B cell (primary cell): ENCODE results near the gene OR14I1. TPM values are rescaled to one million over a fixed set of nuclear protein-coding genes. Genes with fewer than 3 reads are reported as not detected.

Experiments used
- ATAC-seq: fragments of 200-7000 bp; cut with Tn5 transposase; one replicate; pipeline ENCODE4 v1.10.0; 2021; ENCODE audit warnings: low read depth, mild to moderate bottlenecking, moderate number of reproducible peaks, moderate library complexity
- CTCF ChIA-PET: fragments of 350-600 bp; sonication (Branson Sonifier 250); formaldehyde crosslinking; loops from one replicate; lab custom pipeline; 2021; ENCODE audit warnings: antibody characterized with exemption, inconsistent platforms; lab: Charles Lee
- POLR2A ChIA-PET: fragments of 350-600 bp; sonication (Branson Sonifier 250); formaldehyde crosslinking; loops from one replicate; lab custom pipeline; 2021; ENCODE audit warnings: antibody characterized with exemption; lab: Charles Lee
- DNase-seq: peaks from one replicate; pipeline ENCODE4 v3.0.0; 2013
- H2AFZ ChIP-seq: 2 replicates; pipeline ENCODE4 v1.6.1; 2012; ENCODE audit warnings: mild to moderate bottlenecking, low read depth, low read length; ENCODE audit not compliant: insufficient read depth, poor library complexity, severe bottlenecking
- H3K27ac ChIP-seq, 2 donors: 1 replicate in 1 of 2; 2 replicates in 1 of 2; pipeline ENCODE4 v1.5.1; 2012 to 2013; ENCODE audit warnings: low read length in 2 of 2, mild to moderate bottlenecking in 2 of 2, moderate library complexity in 1 of 2
- H3K27me3 ChIP-seq, 4 experiments: fragments of 200-600 bp in 1 of 4; sonication (generic) in 1 of 4; replicated peaks in 1 of 4; 1 replicate in 2 of 4; 2 replicates in 2 of 4; pipeline versions ENCODE4 v1.6.1 to v1.7.0; 2013 to 2016; ENCODE audit warnings: low read length in 3 of 4, mild to moderate bottlenecking in 2 of 4, mixed read lengths in 1 of 4, moderate library complexity in 1 of 4; ENCODE audit not compliant: insufficient read depth in 4 of 4, control insufficient read depth in 3 of 4; ENCODE audit errors: control extremely low read depth in 1 of 4
- H3K36me3 ChIP-seq, 2 experiments: replicated peaks in 1 of 2; 1 replicate in 1 of 2; 2 replicates in 1 of 2; pipeline versions ENCODE4 v1.6.1 to v1.7.1; 2013; ENCODE audit warnings: low read length in 1 of 2; ENCODE audit not compliant: insufficient read depth in 2 of 2, control insufficient read depth in 1 of 2; ENCODE audit errors: control extremely low read depth in 1 of 2, extremely low read depth in 1 of 2
- H3K4me1 ChIP-seq, 2 donors: fragments of 200-600 bp in 1 of 2; sonication (generic) in 1 of 2; 1 replicate in 1 of 2; 2 replicates in 1 of 2; pipeline versions ENCODE4 v1.5.1 to v1.6.1; 2013 to 2017; ENCODE audit warnings: low read length in 2 of 2; ENCODE audit not compliant: control insufficient read depth in 2 of 2, insufficient read depth in 2 of 2
- H3K4me2 ChIP-seq: replicated peaks from 2 replicates; pipeline ENCODE3; 2012; ENCODE audit warnings: mild to moderate bottlenecking, low read depth, low read length; ENCODE audit not compliant: poor library complexity, severe bottlenecking
- H3K4me3 ChIP-seq, 5 experiments: fragments of 200-600 bp in 1 of 5; sonication (generic) in 1 of 5; 1 replicate in 3 of 5; 2 replicates in 2 of 5; pipeline versions ENCODE4 v1.5.1 to v1.7.0; 2011 to 2016; ENCODE audit warnings: low read length in 4 of 5, mild to moderate bottlenecking in 4 of 5, low read depth in 2 of 5, control low read depth in 1 of 5, moderate library complexity in 1 of 5; ENCODE audit not compliant: insufficient read depth in 1 of 5; ENCODE audit errors: control extremely low read depth in 1 of 5, extremely low read depth in 1 of 5
- H3K79me2 ChIP-seq: fragments of 200-600 bp; sonication (generic); one replicate; pipeline ENCODE4 v1.6.0; 2016; ENCODE audit warnings: low read length; ENCODE audit not compliant: control insufficient read depth, insufficient read depth
- H3K9ac ChIP-seq: fragments of 200-600 bp; sonication (generic); 2 replicates; pipeline ENCODE4 v1.6.1; 2017; ENCODE audit warnings: mild to moderate bottlenecking, low read length, moderate library complexity
- H3K9me3 ChIP-seq, 3 donors: one replicate each; pipeline versions ENCODE4 v1.6.1 to v1.7.1; 2013; ENCODE audit warnings: low read length in 2 of 3; ENCODE audit not compliant: control insufficient read depth in 2 of 3, insufficient read depth in 1 of 3; ENCODE audit errors: control extremely low read depth in 1 of 3
- H4K20me1 ChIP-seq: 2 replicates; pipeline ENCODE4 v1.6.0; 2012; ENCODE audit warnings: mild to moderate bottlenecking, low read length; ENCODE audit not compliant: insufficient read depth, control insufficient read depth, poor library complexity, severe bottlenecking
- H3K27ac Mint-ChIP-seq: one replicate; pipeline ENCODE4 v1.8.0; 2021; ENCODE audit warnings: mixed read lengths
- H3K27me3 Mint-ChIP-seq: one replicate; pipeline ENCODE4 v1.8.0; 2021; ENCODE audit warnings: mixed read lengths
- H3K4me1 Mint-ChIP-seq: one replicate; pipeline ENCODE4 v1.8.0; 2021; ENCODE audit warnings: mixed read lengths
- H3K4me3 Mint-ChIP-seq: one replicate; pipeline ENCODE4 v1.8.0; 2021; ENCODE audit warnings: mixed read lengths
- H3K9me3 Mint-ChIP-seq: one replicate; pipeline ENCODE4 v1.8.0; 2022; ENCODE audit warnings: mixed read lengths; ENCODE audit not compliant: insufficient read depth
- EZH2 ChIP-seq: IDR thresholded peaks from 2 replicates; pipeline ENCODE4 v1.6.1; 2012; ENCODE audit warnings: borderline replicate concordance, low read depth, mild to moderate bottlenecking, moderate library complexity, low read length; ENCODE audit not compliant: insufficient read depth, poor library complexity, severe bottlenecking
- WGBS: methylation state at CpG from one replicate; pipeline ENCODE4 v1.1.5; 2013; ENCODE audit warnings: missing lambda C conversion rate; ENCODE audit not compliant: insufficient coverage; 5-methylcytosine and 5-hydroxymethylcytosine counted together
- intact Hi-C: fragments of 100-400 bp; cut with micrococcal nuclease; formaldehyde crosslinking; loops from one replicate; pipeline ENCODE4 v1.10.0; 2022
- polyA plus RNA-seq: library from polyadenylated mRNA; depleted of rRNA; stranded (reverse); fragments of >200 nt; gene quantifications from 2 replicates; pipeline ENCODE4 v1.2.3, GENCODE V29; 2012
- total RNA-seq, 2 donors: library from RNA; stranded (reverse); fragments of 120-200 nt in 1 of 2; gene quantifications; 1 replicate in 1 of 2; 2 replicates in 1 of 2; pipeline versions ENCODE4 v1.2.3 to v1.2.4, GENCODE V29; 2013 to 2022
- TF ChIP-seq, protein P1 (sequence below): fragments of 200-600 bp; IDR thresholded peaks from one replicate; pipeline ENCODE4 v1.8.0; 2022; ENCODE audit warnings: antibody characterized with exemption, mild to moderate bottlenecking

OR14I1 gene
- total and polyA plus RNA-seq, 2 donors (not counting 1 experiment from before 2014, with no cell fraction given), result not detected

- Histone ChIP-seq H3K9me3 (peaks cover 0 to 10% (median 0%) of the 10 kb centered on the region in 3 donors), H3K9ac (no peak overlapping the region), H3K27me3 (no peaks in the 10 kb centered on the region), H2AFZ (peak overlapping the region; percentile 57), H3K4me2 (peak overlapping the region; percentile 56), H3K27ac (peak overlapping the region in 1 of 2 donors; percentile 27), H3K4me1 (peaks cover 12 to 15% of the 10 kb centered on the region in 2 donors), H3K36me3 (no peaks in the 10 kb centered on the region), H4K20me1 (no peaks in the 10 kb centered on the region), H3K79me2 (no peaks in the 10 kb centered on the region), H3K4me3 (no peak overlapping the region)
- Mint-ChIP-seq H3K4me3 (no peak overlapping the region), H3K27me3 (no peaks in the 10 kb centered on the region), H3K4me1 (peaks cover 13% of the 10 kb centered on the region), H3K9me3 (no peaks in the 10 kb centered on the region), H3K27ac (peak overlapping the region; percentile 42)
- no peak for TF ChIP-seq EZH2
- TF ChIP-seq, protein P1, sequence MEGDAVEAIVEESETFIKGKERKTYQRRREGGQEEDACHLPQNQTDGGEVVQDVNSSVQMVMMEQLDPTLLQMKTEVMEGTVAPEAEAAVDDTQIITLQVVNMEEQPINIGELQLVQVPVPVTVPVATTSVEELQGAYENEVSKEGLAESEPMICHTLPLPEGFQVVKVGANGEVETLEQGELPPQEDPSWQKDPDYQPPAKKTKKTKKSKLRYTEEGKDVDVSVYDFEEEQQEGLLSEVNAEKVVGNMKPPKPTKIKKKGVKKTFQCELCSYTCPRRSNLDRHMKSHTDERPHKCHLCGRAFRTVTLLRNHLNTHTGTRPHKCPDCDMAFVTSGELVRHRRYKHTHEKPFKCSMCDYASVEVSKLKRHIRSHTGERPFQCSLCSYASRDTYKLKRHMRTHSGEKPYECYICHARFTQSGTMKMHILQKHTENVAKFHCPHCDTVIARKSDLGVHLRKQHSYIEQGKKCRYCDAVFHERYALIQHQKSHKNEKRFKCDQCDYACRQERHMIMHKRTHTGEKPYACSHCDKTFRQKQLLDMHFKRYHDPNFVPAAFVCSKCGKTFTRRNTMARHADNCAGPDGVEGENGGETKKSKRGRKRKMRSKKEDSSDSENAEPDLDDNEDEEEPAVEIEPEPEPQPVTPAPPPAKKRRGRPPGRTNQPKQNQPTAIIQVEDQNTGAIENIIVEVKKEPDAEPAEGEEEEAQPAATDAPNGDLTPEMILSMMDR, result peak; percentile 4
- DNase-seq, result peak; percentile 32
- WGBS, result 54% methylated on average over 2 of the region's 3 CpGs
- ChIA-PET POLR2A (interaction anchor here (0.8 kb wide), 1 partner anchor 109 kb away, joined by 3 read pairs; no protein-coding TSS in a partner anchor), CTCF (interaction anchor here (0.7 to 21.8 kb wide), 9 partner anchors 8 to 229 kb away, joined by 3 to 274 read pairs (median 5); no protein-coding TSS in a partner anchor)
- ATAC-seq, result peak; percentile 24
- intact Hi-C loops, result no loop called here
Observed at GRCh38 chr1:248696261-248696660, 6.3 kb downstream of the OR14I1 start.

DNA sequence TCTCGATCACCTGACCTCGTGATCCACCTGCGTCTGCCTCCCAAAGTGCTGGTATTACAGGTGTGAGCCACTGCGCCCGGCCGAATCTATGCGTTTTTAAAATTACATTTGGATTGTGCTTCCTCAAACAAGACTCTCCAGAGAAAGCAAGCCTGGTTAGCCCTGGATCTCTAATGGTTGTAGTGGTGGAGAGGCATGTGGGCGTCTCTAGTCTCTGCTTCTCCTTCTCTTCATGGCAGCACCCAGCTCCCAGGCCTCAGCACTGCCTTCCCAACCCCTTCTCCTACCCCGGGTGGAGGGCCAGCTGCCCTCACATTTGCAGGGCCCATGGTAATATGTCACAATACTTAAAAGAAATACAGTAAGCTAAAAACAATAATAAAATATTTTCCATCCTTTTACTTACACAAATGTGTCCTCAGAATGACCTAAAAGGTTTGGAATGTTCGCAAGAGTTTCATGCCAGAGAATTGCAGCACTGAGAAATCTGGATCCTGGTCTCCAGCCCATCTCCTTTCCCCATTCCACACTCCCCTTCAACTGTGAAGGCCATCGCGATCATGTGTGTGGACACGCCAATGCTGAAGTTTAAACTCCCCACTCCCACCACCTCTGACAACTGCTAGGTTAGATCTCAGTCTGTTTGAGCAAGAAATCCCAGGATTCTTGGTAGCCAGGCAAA lies 7.0 kb downstream of the OR14I1 start:
- Histone ChIP-seq H3K36me3 (no peaks in the 10 kb centered on the region), H3K79me2 (no peaks in the 10 kb centered on the region), H3K27ac (no peak overlapping the region), H3K9me3 (peaks cover 0 to 10% (median 2%) of the 10 kb centered on the region in 3 donors), H3K4me2 (no peak overlapping the region), H3K4me1 (peaks cover 12 to 15% of the 10 kb centered on the region in 2 donors), H3K4me3 (no peak overlapping the region), H3K27me3 (no peaks in the 10 kb centered on the region), H3K9ac (no peak overlapping the region), H4K20me1 (no peaks in the 10 kb centered on the region), H2AFZ (no peak overlapping the region)
- Mint-ChIP-seq H3K27me3 (no peaks in the 10 kb centered on the region), H3K27ac (no peak overlapping the region), H3K4me3 (no peak overlapping the region), H3K4me1 (peaks cover 13% of the 10 kb centered on the region), H3K9me3 (no peaks in the 10 kb centered on the region)
- DNase-seq (no peak), ATAC-seq (no peak)
- intact Hi-C loops, result no loop called here
- TF ChIP-seq, protein P1, result no peak
- TF ChIP-seq EZH2, result no peak
- ChIA-PET CTCF (interaction anchor here (21.8 kb wide), 1 partner anchor 112 kb away, joined by 274 read pairs; no protein-coding TSS in a partner anchor), POLR2A (no interaction called here)
- WGBS, result 98% methylated on average over 7 of the region's 13 CpGs
